CD4-positive, alpha-beta T cell treated with Interleukin-15 for 1 hour (primary cell): ENCODE results near the gene AMIGO2.

ENCODE experiments used
- DNase-seq: peaks from one replicate; pipeline ENCODE4 v3.0.0-alpha.2; 2020

The AMIGO2 gene

GRCh38 chr12:47032644-47033043 is 47.1 kb downstream of the AMIGO2 start:
- no peak for DNase-seq

GRCh38 chr12:47029903-47030302 is 49.9 kb downstream of the AMIGO2 start:
- no peak for DNase-seq

GRCh38 chr12:47028981-47029708 is 50.6 kb downstream of the AMIGO2 start:
- DNase-seq: no peak

GRCh38 chr12:47028186-47028585 is 51.6 kb downstream of the AMIGO2 start:
- no peak for DNase-seq
